ENCODE results near the gene DCLK1.

DNA sequence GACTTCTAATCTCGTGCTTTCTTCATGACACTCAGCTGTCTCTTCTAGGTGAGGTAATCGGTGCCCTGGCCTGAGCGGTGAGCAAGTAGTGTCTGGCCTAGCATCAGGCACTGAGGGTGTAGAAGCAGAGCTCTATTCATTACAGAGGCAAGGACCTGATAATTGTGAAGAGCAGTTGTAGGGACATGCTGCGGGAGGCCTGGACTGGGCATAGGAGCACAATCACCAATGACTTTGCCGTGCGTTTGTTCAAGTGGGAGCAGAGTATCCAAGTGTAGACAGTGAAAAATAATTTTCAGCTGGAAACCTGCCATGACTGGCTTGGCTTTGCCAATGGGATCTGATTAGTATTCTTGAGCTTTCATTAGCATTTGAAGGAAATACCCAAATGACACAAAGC, 32.1 kb upstream of the DCLK1 start:
- TF ChIP-seq, protein P1, sequence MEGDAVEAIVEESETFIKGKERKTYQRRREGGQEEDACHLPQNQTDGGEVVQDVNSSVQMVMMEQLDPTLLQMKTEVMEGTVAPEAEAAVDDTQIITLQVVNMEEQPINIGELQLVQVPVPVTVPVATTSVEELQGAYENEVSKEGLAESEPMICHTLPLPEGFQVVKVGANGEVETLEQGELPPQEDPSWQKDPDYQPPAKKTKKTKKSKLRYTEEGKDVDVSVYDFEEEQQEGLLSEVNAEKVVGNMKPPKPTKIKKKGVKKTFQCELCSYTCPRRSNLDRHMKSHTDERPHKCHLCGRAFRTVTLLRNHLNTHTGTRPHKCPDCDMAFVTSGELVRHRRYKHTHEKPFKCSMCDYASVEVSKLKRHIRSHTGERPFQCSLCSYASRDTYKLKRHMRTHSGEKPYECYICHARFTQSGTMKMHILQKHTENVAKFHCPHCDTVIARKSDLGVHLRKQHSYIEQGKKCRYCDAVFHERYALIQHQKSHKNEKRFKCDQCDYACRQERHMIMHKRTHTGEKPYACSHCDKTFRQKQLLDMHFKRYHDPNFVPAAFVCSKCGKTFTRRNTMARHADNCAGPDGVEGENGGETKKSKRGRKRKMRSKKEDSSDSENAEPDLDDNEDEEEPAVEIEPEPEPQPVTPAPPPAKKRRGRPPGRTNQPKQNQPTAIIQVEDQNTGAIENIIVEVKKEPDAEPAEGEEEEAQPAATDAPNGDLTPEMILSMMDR (conservative IDR thresholded peaks at IDR 0.05 in 1 of 2, IDR thresholded peaks at IDR 0.05 in 1 of 2; ENCODE audit: low read depth in 1 of 2, low read length in 2 of 2): no peak
- no peak for TF ChIP-seq EZH2 (IDR thresholded peaks at IDR 0.05; ENCODE audit: low read length, missing control alignments)
